Measurements from ENCODE around the gene MTMR10. TPM values are rescaled to one million over a fixed set of nuclear protein-coding genes. Genes with fewer than 3 reads are reported as not detected.
A peak's percentile ranks its signal among the peaks of the same experiment; 100 is the strongest.

MTMR10 gene
- total and polyA plus RNA-seq, 2 experiments from 2014 or later, result 7.2 to 8.1 TPM

GRCh38 chr15:30929064-30929669 lies 62.3 kb downstream of the MTMR10 start:
- Histone ChIP-seq H4K20me1 (ENCODE audit: insufficient read depth) (no peaks in the 10 kb centered on the region), H3K27me3 (replicated peaks; ENCODE audit: insufficient read depth) (no peaks in the 10 kb centered on the region), H3K36me3 (ENCODE audit: low read depth) (peaks cover 5% of the 10 kb centered on the region; the same call in 1 of the 2 replicates), H3K4me2 (ENCODE audit: unreplicated experiment) (no peak overlapping the region), H3K79me2 (ENCODE audit: insufficient read depth) (no peaks in the 10 kb centered on the region), H3K9me2 (ENCODE audit: insufficient read depth) (no peaks in the 10 kb centered on the region), H3F3A (ENCODE audit: insufficient read depth) (0 out of 2 replicates have a peak, but pooled peaks cover 6% of the 10 kb centered on the region), H3K9ac (no peak overlapping the region), H3K9me3 (ENCODE audit: low read depth) (no peaks in the 10 kb centered on the region), H3K4me1 (ENCODE audit: insufficient read depth) (0 out of 2 replicates have a peak, but pooled peaks cover 6% of the 10 kb centered on the region), H3K27ac (no peak overlapping the region), H3K4me3 (no peak overlapping the region), H2AFZ (no peak overlapping the region)
- peak; percentile 30 for DNase-seq
- in situ Hi-C loops (cut with MboI), result no loop called here
- 68 to 71% methylated on average over 10 of the region's 10 CpGs for WGBS, 2 experiments (ENCODE audit: low coverage in 1 of 2, low lambda C conversion rate in 2 of 2, missing lambda C conversion rate in 2 of 2)
- TF ChIP-seq EZH2phosphoT487 (IDR thresholded peaks at IDR 0.05; ENCODE audit: insufficient read depth, low read depth), result no peak
- TF ChIP-seq EZH2 (IDR thresholded peaks at IDR 0.05; ENCODE audit: insufficient read depth, poor library complexity, severe bottlenecking), result no peak

DNA sequence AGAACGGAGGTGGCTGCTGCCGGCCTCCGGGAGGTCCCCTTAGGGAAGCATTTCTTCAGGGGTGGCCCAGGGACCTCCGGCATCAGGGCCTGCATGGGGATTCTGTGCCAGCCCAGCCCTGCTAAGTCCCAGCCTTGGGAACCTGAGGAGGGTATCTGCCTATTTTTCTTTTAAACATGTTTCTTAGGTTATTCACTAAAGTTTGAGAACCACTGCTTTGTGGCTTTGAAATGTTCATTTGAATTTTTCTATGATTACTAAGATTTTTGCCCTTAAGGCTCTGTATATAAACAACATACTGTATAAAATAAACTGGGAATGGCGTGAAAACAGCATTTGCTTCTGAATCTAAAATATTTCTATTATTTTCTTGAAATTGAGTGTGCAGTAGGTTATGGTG lies 63.4 kb downstream of the MTMR10 start:
- H3K4me2 ChIP-seq (ENCODE audit: unreplicated experiment), result no peak overlapping the region
- no peak overlapping the region for H3K4me3 ChIP-seq
- H3K9me3 ChIP-seq (ENCODE audit: low read depth), result no peaks in the 10 kb centered on the region
- TF ChIP-seq EZH2phosphoT487 (IDR thresholded peaks at IDR 0.05; ENCODE audit: insufficient read depth, low read depth) (no peak), EZH2 (IDR thresholded peaks at IDR 0.05; ENCODE audit: insufficient read depth, poor library complexity, severe bottlenecking) (no peak)
- H2AFZ ChIP-seq, result no peak overlapping the region
- H3K79me2 ChIP-seq (ENCODE audit: insufficient read depth), result no peaks in the 10 kb centered on the region
- 0 out of 2 replicates have a peak, but pooled peaks cover 7% of the 10 kb centered on the region for H3K4me1 ChIP-seq (ENCODE audit: insufficient read depth)
- 72 to 78% methylated on average over 5 of the region's 5 CpGs for WGBS, 2 experiments (ENCODE audit: low coverage in 1 of 2, low lambda C conversion rate in 2 of 2, missing lambda C conversion rate in 2 of 2)
- no peaks in the 10 kb centered on the region for H3K27me3 ChIP-seq (replicated peaks; ENCODE audit: insufficient read depth)
- H3K36me3 ChIP-seq (ENCODE audit: low read depth), result peaks cover 11% of the 10 kb centered on the region; the same call in 1 of the 2 replicates
- in situ Hi-C loops (cut with MboI), result no loop called here
- no peak overlapping the region for H3K9ac ChIP-seq
- no peak overlapping the region for H3K27ac ChIP-seq
- H4K20me1 ChIP-seq (ENCODE audit: insufficient read depth), result no peaks in the 10 kb centered on the region
- peak; percentile 5 for DNase-seq
- H3F3A ChIP-seq (ENCODE audit: insufficient read depth), result 0 out of 2 replicates have a peak, but pooled peaks cover 2% of the 10 kb centered on the region
- no peaks in the 10 kb centered on the region for H3K9me2 ChIP-seq (ENCODE audit: insufficient read depth)

DNA sequence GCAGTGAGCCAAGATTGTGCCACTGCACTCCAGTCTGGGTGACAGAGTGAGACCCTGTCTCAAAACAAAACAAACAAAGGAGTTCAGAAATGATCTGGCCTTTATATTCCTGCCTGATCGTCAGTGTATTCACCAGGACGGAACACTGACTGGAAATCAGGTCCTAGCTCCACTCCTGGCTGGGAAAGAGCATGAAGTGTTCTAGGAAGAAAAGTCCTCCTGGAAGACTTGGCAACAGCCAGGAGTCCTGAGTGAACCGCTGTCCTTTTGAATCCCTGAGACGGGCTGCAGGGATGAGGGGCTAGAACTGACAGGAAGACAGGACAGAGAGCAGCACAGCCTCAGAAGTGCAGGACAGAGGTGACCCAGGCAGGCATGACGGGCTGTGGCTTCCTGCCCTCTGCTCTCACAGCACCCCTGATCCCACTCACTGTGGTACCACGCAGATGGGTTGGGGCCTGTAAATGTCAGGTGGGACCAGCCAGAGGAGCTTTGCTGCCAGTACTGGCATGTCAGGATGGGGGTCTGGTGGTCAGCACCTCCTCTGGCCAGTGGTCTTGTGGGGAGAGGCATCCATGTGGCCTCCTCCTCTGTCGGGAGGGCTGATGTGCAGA lies 64.2 kb downstream of the MTMR10 start:
- no peak for DNase-seq
- no peaks in the 10 kb centered on the region for H4K20me1 ChIP-seq (ENCODE audit: insufficient read depth)
- no peak overlapping the region for H3K27ac ChIP-seq
- no peak overlapping the region for H3K4me2 ChIP-seq (ENCODE audit: unreplicated experiment)
- no peaks in the 10 kb centered on the region for H3K79me2 ChIP-seq (ENCODE audit: insufficient read depth)
- no peak overlapping the region for H3K9ac ChIP-seq
- no peaks in the 10 kb centered on the region for H3K27me3 ChIP-seq (replicated peaks; ENCODE audit: insufficient read depth)
- in situ Hi-C loops (cut with MboI), result no loop called here
- 0 out of 2 replicates have a peak, but pooled peaks cover 7% of the 10 kb centered on the region for H3K4me1 ChIP-seq (ENCODE audit: insufficient read depth)
- H3K36me3 ChIP-seq (ENCODE audit: low read depth), result peaks cover 11% of the 10 kb centered on the region; the same call in 1 of the 2 replicates
- H2AFZ ChIP-seq, result no peak overlapping the region
- H3K9me3 ChIP-seq (ENCODE audit: low read depth), result no peaks in the 10 kb centered on the region
- H3F3A ChIP-seq (ENCODE audit: insufficient read depth), result no peaks in the 10 kb centered on the region
- H3K4me3 ChIP-seq, result no peak overlapping the region
- TF ChIP-seq EZH2 (IDR thresholded peaks at IDR 0.05; ENCODE audit: insufficient read depth, poor library complexity, severe bottlenecking) (no peak), EZH2phosphoT487 (IDR thresholded peaks at IDR 0.05; ENCODE audit: insufficient read depth, low read depth) (no peak)
- H3K9me2 ChIP-seq (ENCODE audit: insufficient read depth), result no peaks in the 10 kb centered on the region
- WGBS, 2 experiments (ENCODE audit: low coverage in 1 of 2, low lambda C conversion rate in 2 of 2, missing lambda C conversion rate in 2 of 2), result 93 to 95% methylated on average over 7 of the region's 7 CpGs

DNA sequence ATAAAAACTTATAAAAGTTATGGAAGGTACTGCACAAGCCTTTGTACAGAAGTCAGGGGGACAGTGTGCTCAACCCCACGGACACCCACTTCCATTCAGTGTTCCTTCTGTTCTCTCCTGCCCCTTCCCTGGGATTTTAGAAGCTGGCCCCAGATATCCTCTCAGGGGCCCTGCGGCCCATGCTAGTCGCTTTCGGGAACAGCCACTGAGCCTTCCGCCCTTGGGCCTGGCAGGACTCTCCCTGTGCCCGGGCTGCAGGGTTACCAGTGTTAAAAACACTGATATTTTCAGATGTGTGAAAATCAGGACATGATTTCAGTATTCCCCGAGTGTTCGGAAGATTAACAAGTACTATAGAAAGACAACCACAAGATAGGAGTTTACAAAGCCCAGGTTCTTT lies 65.3 kb downstream of the MTMR10 start:
- Histone ChIP-seq H3K4me2 (ENCODE audit: unreplicated experiment) (no peak overlapping the region), H3K9me3 (ENCODE audit: low read depth) (no peaks in the 10 kb centered on the region), H3K9me2 (ENCODE audit: insufficient read depth) (no peaks in the 10 kb centered on the region), H3K79me2 (ENCODE audit: insufficient read depth) (no peaks in the 10 kb centered on the region), H3K36me3 (ENCODE audit: low read depth) (peaks cover 13% of the 10 kb centered on the region; the same call in 1 of the 2 replicates), H3K27ac (no peak overlapping the region), H2AFZ (no peak overlapping the region), H3K27me3 (replicated peaks; ENCODE audit: insufficient read depth) (no peaks in the 10 kb centered on the region), H3K4me3 (no peak overlapping the region), H3F3A (ENCODE audit: insufficient read depth) (no peaks in the 10 kb centered on the region), H3K4me1 (ENCODE audit: insufficient read depth) (0 out of 2 replicates have a peak, but pooled peaks cover 7% of the 10 kb centered on the region), H3K9ac (no peak overlapping the region), H4K20me1 (ENCODE audit: insufficient read depth) (no peaks in the 10 kb centered on the region)
- WGBS, 2 experiments (ENCODE audit: low coverage in 1 of 2, low lambda C conversion rate in 2 of 2, missing lambda C conversion rate in 2 of 2), result 96 to 97% methylated on average over 8 of the region's 8 CpGs
- no peak for DNase-seq
- in situ Hi-C loops (cut with MboI), result no loop called here
- TF ChIP-seq EZH2phosphoT487 (IDR thresholded peaks at IDR 0.05; ENCODE audit: insufficient read depth, low read depth) (no peak), EZH2 (IDR thresholded peaks at IDR 0.05; ENCODE audit: insufficient read depth, poor library complexity, severe bottlenecking) (no peak)
